HEK293T (cell line): ENCODE results near the gene CFAP45.

Experiments
- ARNT ChIP-seq: fragments of 450-650 bp; IDR thresholded peaks from 2 replicates; pipeline ENCODE4 v1.6.1; 2017; ENCODE audit warnings: mild to moderate bottlenecking
- BHLHE40 ChIP-seq: fragments of 450-650 bp; IDR thresholded peaks from 2 replicates; pipeline ENCODE4 v1.6.1; 2016; ENCODE audit warnings: mild to moderate bottlenecking, moderate library complexity, borderline replicate concordance
- ELF4 ChIP-seq: fragments of 450-650 bp; IDR thresholded peaks from 2 replicates; pipeline ENCODE4 v1.6.1; 2017; ENCODE audit warnings: antibody characterized with exemption
- FOXA1 ChIP-seq: fragments of 450-650 bp; IDR thresholded peaks from 2 replicates; pipeline ENCODE4 v1.6.1; 2016; ENCODE audit warnings: mild to moderate bottlenecking
- FOXK2 ChIP-seq: fragments of 450-650 bp; IDR thresholded peaks from 2 replicates; pipeline ENCODE4 v1.6.1; 2016; ENCODE audit warnings: mild to moderate bottlenecking
- L3MBTL2 ChIP-seq: fragments of 450-650 bp; conservative IDR thresholded peaks from 2 replicates; pipeline ENCODE4 v1.6.1; 2016; ENCODE audit warnings: mild to moderate bottlenecking
- SP1 ChIP-seq: fragments of 450-650 bp; IDR thresholded peaks from 2 replicates; pipeline ENCODE4 v1.6.1; 2017
- SUZ12 ChIP-seq: fragments of 450-650 bp; IDR thresholded peaks from 2 replicates; pipeline ENCODE4 v1.6.1; 2016; ENCODE audit warnings: mild to moderate bottlenecking
- ZNF384 ChIP-seq: fragments of 450-650 bp; IDR thresholded peaks from 2 replicates; pipeline ENCODE4 v1.6.1; 2016

DNA sequence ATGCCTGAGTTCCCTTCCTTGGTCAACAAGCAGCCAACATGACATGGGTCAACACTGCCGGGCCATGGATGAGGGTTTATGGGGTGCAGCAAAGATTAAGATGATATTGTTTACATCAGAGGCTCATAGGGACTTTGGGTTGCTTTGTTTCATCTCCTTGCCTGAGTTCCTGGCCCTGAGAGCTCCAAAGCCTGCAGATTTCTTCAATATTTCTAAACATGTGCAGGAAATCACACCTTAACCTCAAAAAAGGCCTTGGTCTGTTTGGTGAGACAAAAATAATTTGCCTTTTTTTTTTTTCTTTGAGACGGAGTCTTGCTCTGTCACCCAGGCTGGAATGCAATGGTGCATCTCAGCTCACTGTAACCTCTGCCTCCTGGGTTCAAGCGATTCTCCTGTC lies 72.4 kb downstream of the CFAP45 start:
- TF ChIP-seq ARNT = no peak
- no peak for TF ChIP-seq SUZ12
- no peak for TF ChIP-seq FOXK2
- TF ChIP-seq ZNF384 = no peak
- no peak for TF ChIP-seq FOXA1
- TF ChIP-seq ELF4 = no peak
- TF ChIP-seq L3MBTL2 = no peak
- TF ChIP-seq SP1 = no peak
- no peak for TF ChIP-seq BHLHE40
